Breast epithelium (tissue), 4 donors: ENCODE measurements around the gene SELENOS. TPM values are rescaled to one million over a fixed set of nuclear protein-coding genes. Genes with fewer than 3 reads are reported as not detected.
A peak's percentile ranks its signal among the peaks of the same experiment; 100 is the strongest.

Source experiments
- DNase-seq, 2 donors: peaks; one replicate each; pipeline ENCODE4 v3.0.0-alpha.2; 2019; ENCODE audit warnings: low spot score in 2 of 2
- H3K27ac ChIP-seq, 2 donors: fragments of 200-600 bp; sonication (generic) in 1 of 2; one replicate each; pipeline ENCODE4 v1.5.1; 2016 to 2019; ENCODE audit warnings: mild to moderate bottlenecking in 1 of 2
- H3K27me3 ChIP-seq, 2 donors: fragments of 200-600 bp; sonication (generic) in 1 of 2; one replicate each; pipeline versions ENCODE4 v1.5.1 to v1.6.0; 2017 to 2019; ENCODE audit warnings: control low read depth in 1 of 2, mild to moderate bottlenecking in 1 of 2
- H3K36me3 ChIP-seq: fragments of 200-600 bp; one replicate; pipeline ENCODE4 v1.5.1; 2019
- H3K4me1 ChIP-seq, 2 donors: fragments of 200-600 bp; sonication (generic); one replicate each; pipeline ENCODE4 v1.5.1; 2016 to 2019; ENCODE audit warnings: control low read depth in 1 of 2
- H3K4me3 ChIP-seq, 3 donors: fragments of 200-600 bp; sonication (generic); 1 replicate in 2 of 3; 2 replicates in 1 of 3; pipeline ENCODE4 v1.5.1; 2016 to 2019; ENCODE audit warnings: mild to moderate bottlenecking in 3 of 3, moderate library complexity in 2 of 3
- H3K9me3 ChIP-seq, 2 donors: fragments of 200-600 bp; sonication (generic) in 1 of 2; one replicate each; pipeline ENCODE4 v1.5.1; 2016 to 2019; ENCODE audit warnings: control low read depth in 1 of 2
- CTCF ChIP-seq, 3 donors: fragments of 450-650 bp; IDR thresholded peaks; one replicate each; pipeline ENCODE4 v1.5.1; 2016 to 2017; ENCODE audit warnings: antibody characterized with exemption in 3 of 3, mild to moderate bottlenecking in 3 of 3, moderate library complexity in 3 of 3
- POLR2A ChIP-seq: fragments of 450-650 bp; IDR thresholded peaks from one replicate; pipeline ENCODE4 v1.6.1; 2016; ENCODE audit warnings: antibody characterized with exemption, mild to moderate bottlenecking, moderate library complexity
- POLR2AphosphoS5 ChIP-seq, 3 donors: sonication (generic); formaldehyde crosslinking; IDR thresholded peaks; one replicate each; pipeline ENCODE4 v1.6.1; 2017; ENCODE audit warnings: antibody characterized with exemption in 3 of 3
- intact Hi-C: fragments of 100-400 bp; cut with DNase I; formaldehyde crosslinking; loops from one replicate; pipeline ENCODE4 v1.15.1; 2023; ENCODE audit warnings: low total_unique reads
- total RNA-seq, 3 donors: library from RNA; depleted of rRNA; stranded (reverse); fragments of >200 nt; gene quantifications; one replicate each; pipeline ENCODE4 v1.1.0, GENCODE V29; 2016

The SELENOS gene
- total RNA-seq, 3 donors from 2014 or later, result 56.1 to 76.8 (median 76.4) TPM

- H3K36me3 ChIP-seq, result no peaks in the 10 kb centered on the region
- H3K4me1 ChIP-seq, result peaks cover 4 to 10% of the 10 kb centered on the region in 2 donors
- peak overlapping the region; percentile 23 to 53 for H3K27ac ChIP-seq
- H3K27me3 ChIP-seq, result no peaks in the 10 kb centered on the region
- intact Hi-C loops, result no loop called here
- TF ChIP-seq POLR2A, result no peak
- TF ChIP-seq POLR2AphosphoS5 (IDR thresholded peaks at IDR 0.05), result no peak
- TF ChIP-seq CTCF (IDR thresholded peaks at IDR 0.05), result no peak
- H3K4me3 ChIP-seq, result no peak overlapping the region
- DNase-seq, result no peak
- no peaks in the 10 kb centered on the region for H3K9me3 ChIP-seq
Measured at GRCh38 chr15:101239724-101240136, 37.6 kb downstream of the SELENOS start.

GRCh38 chr15:101237251-101237650 is 40.0 kb downstream of the SELENOS start:
- no peak overlapping the region for H3K4me3 ChIP-seq
- no peaks in the 10 kb centered on the region for H3K36me3 ChIP-seq
- H3K27ac ChIP-seq, result no peak overlapping the region
- H3K9me3 ChIP-seq, result no peaks in the 10 kb centered on the region
- TF ChIP-seq POLR2AphosphoS5 (IDR thresholded peaks at IDR 0.05) (no peak), CTCF (IDR thresholded peaks at IDR 0.05) (no peak), POLR2A (no peak)
- no peaks in the 10 kb centered on the region for H3K27me3 ChIP-seq
- intact Hi-C loops, result no loop called here
- no peak for DNase-seq
- H3K4me1 ChIP-seq, result peaks cover under 1 to 13% of the 10 kb centered on the region in 2 donors

- H3K9me3 ChIP-seq, result no peaks in the 10 kb centered on the region
- H3K27me3 ChIP-seq, result no peaks in the 10 kb centered on the region
- no peak for DNase-seq
- H3K27ac ChIP-seq, result peak overlapping the region in 1 of 2 donors; percentile 45
- H3K4me1 ChIP-seq, result peaks cover 0 to 9% of the 10 kb centered on the region in 2 donors
- H3K36me3 ChIP-seq, result no peaks in the 10 kb centered on the region
- no peak for TF ChIP-seq POLR2AphosphoS5 (IDR thresholded peaks at IDR 0.05)
- TF ChIP-seq CTCF (IDR thresholded peaks at IDR 0.05), result no peak
- no peak for TF ChIP-seq POLR2A
- intact Hi-C loops, result no loop called here
- H3K4me3 ChIP-seq, result no peak overlapping the region
Measured at GRCh38 chr15:101233651-101234280, 43.5 kb downstream of the SELENOS start.

GRCh38 chr15:101232677-101233076 is 44.6 kb downstream of the SELENOS start:
- no peak overlapping the region for H3K4me3 ChIP-seq
- H3K9me3 ChIP-seq, result peaks cover 0 to 11% of the 10 kb centered on the region in 2 donors
- no peaks in the 10 kb centered on the region for H3K36me3 ChIP-seq
- H3K27ac ChIP-seq, result peak overlapping the region; percentile 40 to 45
- intact Hi-C loops, result no loop called here
- DNase-seq, result no peak
- H3K4me1 ChIP-seq, result peaks cover 0 to 9% of the 10 kb centered on the region in 2 donors
- no peaks in the 10 kb centered on the region for H3K27me3 ChIP-seq
- no peak for TF ChIP-seq POLR2AphosphoS5 (IDR thresholded peaks at IDR 0.05)
- TF ChIP-seq CTCF (IDR thresholded peaks at IDR 0.05), result no peak
- no peak for TF ChIP-seq POLR2A

GRCh38 chr15:101228313-101228712 is 49.0 kb downstream of the SELENOS start:
- Histone ChIP-seq H3K4me1 (peaks cover 0 to 9% of the 10 kb centered on the region in 2 donors), H3K27ac (no peak overlapping the region), H3K9me3 (peaks cover 0 to 13% of the 10 kb centered on the region in 2 donors), H3K36me3 (no peaks in the 10 kb centered on the region), H3K27me3 (no peaks in the 10 kb centered on the region), H3K4me3 (no peak overlapping the region)
- no peak for TF ChIP-seq POLR2AphosphoS5 (IDR thresholded peaks at IDR 0.05)
- no peak for TF ChIP-seq CTCF (IDR thresholded peaks at IDR 0.05)
- no peak for TF ChIP-seq POLR2A
- DNase-seq, result no peak
- intact Hi-C loops, result no loop called here
